Measurements from ENCODE around the gene TOB2.
"Not testable (repeated sequence)": the region's sequence is repeated elsewhere in the genome, so short reads cannot be mapped to it uniquely, and the experiment has no call there.

TOB2 gene

DNA sequence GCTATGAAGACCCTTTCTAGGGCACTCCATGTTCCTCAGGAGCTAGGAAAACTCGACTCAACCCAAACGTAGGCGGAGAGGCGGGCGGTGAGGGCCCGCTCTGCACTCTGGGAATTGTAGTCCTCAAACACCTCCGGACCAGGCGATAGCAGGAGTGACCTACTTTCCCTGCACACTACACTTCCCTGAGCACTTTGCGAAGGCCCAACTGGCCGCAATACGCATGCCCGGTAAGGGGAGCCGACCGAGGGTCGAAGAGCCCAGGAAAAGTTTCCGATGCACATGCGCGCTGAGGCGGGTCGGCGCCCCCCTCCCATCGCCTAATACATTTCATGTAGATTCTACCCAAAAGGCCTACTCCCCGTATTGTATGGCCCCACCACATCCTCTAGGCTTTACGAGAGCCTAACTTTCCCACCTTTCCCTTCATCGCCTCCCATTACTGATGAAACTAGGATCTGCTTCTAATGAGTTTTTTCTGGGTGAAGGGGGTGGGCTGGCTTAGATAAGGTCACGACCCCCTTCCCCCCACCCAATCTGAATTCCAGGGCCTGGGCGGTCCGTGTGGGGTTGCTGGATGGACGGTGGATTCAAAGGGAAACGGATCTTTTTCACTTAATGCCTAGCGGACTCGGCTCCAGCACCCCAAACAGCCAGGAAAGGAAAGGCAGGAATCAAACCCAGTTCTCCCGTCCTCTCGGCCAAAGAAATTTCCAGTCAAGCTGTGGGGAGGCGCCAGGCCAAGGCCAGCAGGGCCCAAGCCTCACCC is 2.1 kb downstream of the TOB2 start:
- H3K27me3 ChIP-seq (ENCODE audit: insufficient read depth, low read length), result no peaks in the 10 kb centered on the region
- no peaks in the 10 kb centered on the region for H3F3A ChIP-seq (ENCODE audit: insufficient read depth, low read length)
- peaks cover 21% of the 10 kb centered on the region; the same call in 1 of the 2 replicates for H3K36me3 ChIP-seq (ENCODE audit: insufficient read depth, low read length)
- no peaks in the 10 kb centered on the region for H3K9me3 ChIP-seq (ENCODE audit: low read length)
- peak overlapping the region; percentile 95 for H3K9ac ChIP-seq (ENCODE audit: low read length)
- peak overlapping the region; percentile 98 for H3K27ac ChIP-seq (ENCODE audit: low read depth, low read length, poor library complexity, severe bottlenecking)
- no peaks in the 10 kb centered on the region for H4K20me1 ChIP-seq (ENCODE audit: insufficient read depth, low read length)
- H3K79me2 ChIP-seq (ENCODE audit: insufficient read depth, low read length), result peaks cover 37% of the 10 kb centered on the region
- peak overlapping the region; percentile 92 for H3K4me2 ChIP-seq (ENCODE audit: low read length)
- H3K4me3 ChIP-seq (ENCODE audit: low read depth, low read length, poor library complexity, severe bottlenecking), result peak overlapping the region; percentile 87
- TF ChIP-seq EZH2 (IDR thresholded peaks at IDR 0.05; ENCODE audit: borderline replicate concordance, low read length), result no peak
- no peak overlapping the region for H2AFZ ChIP-seq (ENCODE audit: low read length)
- peaks cover 33% of the 10 kb centered on the region for H3K4me1 ChIP-seq (ENCODE audit: insufficient read depth, low read length, severe bottlenecking)
- H3K9me2 ChIP-seq (ENCODE audit: low read depth, low read length), result no peaks in the 10 kb centered on the region

DNA sequence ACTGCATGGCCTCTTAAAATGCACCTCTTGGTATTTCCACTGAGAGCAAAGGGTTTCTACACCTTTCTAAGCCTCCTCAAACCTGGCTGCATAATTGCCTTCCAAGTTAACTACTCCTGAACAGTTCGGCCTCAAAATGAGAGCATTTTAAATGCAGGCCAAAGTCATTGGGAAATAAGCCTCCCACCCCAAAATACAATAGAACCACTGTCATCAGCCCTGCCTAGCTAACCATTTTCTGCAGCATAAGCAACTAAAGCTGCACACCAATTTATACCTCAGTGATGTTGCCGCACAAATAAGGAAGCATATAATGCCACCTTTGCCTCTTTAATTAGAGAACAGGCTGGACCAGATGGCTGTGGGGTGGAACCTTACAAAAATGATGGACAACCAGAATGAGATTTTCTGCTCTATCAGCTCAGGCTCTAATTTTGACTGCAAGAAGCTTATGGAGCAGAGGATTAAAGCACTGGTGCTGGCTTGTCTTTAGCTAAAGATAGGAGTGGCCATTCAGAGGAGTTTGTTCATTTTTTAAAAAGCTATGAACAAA is 4.3 kb downstream of the TOB2 start:
- no peak for TF ChIP-seq EZH2 (IDR thresholded peaks at IDR 0.05; ENCODE audit: borderline replicate concordance, low read length)
- TF ChIP-seq, protein P1, sequence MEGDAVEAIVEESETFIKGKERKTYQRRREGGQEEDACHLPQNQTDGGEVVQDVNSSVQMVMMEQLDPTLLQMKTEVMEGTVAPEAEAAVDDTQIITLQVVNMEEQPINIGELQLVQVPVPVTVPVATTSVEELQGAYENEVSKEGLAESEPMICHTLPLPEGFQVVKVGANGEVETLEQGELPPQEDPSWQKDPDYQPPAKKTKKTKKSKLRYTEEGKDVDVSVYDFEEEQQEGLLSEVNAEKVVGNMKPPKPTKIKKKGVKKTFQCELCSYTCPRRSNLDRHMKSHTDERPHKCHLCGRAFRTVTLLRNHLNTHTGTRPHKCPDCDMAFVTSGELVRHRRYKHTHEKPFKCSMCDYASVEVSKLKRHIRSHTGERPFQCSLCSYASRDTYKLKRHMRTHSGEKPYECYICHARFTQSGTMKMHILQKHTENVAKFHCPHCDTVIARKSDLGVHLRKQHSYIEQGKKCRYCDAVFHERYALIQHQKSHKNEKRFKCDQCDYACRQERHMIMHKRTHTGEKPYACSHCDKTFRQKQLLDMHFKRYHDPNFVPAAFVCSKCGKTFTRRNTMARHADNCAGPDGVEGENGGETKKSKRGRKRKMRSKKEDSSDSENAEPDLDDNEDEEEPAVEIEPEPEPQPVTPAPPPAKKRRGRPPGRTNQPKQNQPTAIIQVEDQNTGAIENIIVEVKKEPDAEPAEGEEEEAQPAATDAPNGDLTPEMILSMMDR (IDR thresholded peaks at IDR 0.05; ENCODE audit: low read length), result no peak
- H3K4me1 ChIP-seq (ENCODE audit: insufficient read depth, low read length, severe bottlenecking), result peaks cover 27% of the 10 kb centered on the region
- H3K79me2 ChIP-seq (ENCODE audit: insufficient read depth, low read length), result peaks cover 37% of the 10 kb centered on the region
- H3K9ac ChIP-seq (ENCODE audit: low read length), result no peak overlapping the region
- H3K27ac ChIP-seq (ENCODE audit: low read depth, low read length, poor library complexity, severe bottlenecking), result no peak overlapping the region
- no peaks in the 10 kb centered on the region for H4K20me1 ChIP-seq (ENCODE audit: insufficient read depth, low read length)
- no peaks in the 10 kb centered on the region for H3K27me3 ChIP-seq (ENCODE audit: insufficient read depth, low read length)
- H3K36me3 ChIP-seq (ENCODE audit: insufficient read depth, low read length), result peaks cover 26% of the 10 kb centered on the region; the same call in 1 of the 2 replicates
- no peak overlapping the region for H2AFZ ChIP-seq (ENCODE audit: low read length)
- H3F3A ChIP-seq (ENCODE audit: insufficient read depth, low read length), result no peaks in the 10 kb centered on the region
- H3K4me3 ChIP-seq (ENCODE audit: low read depth, low read length, poor library complexity, severe bottlenecking), result no peak overlapping the region
- H3K4me2 ChIP-seq (ENCODE audit: low read length), result no peak overlapping the region
- no peaks in the 10 kb centered on the region for H3K9me2 ChIP-seq (ENCODE audit: low read depth, low read length)
- H3K9me3 ChIP-seq (ENCODE audit: low read length), result no peaks in the 10 kb centered on the region

DNA sequence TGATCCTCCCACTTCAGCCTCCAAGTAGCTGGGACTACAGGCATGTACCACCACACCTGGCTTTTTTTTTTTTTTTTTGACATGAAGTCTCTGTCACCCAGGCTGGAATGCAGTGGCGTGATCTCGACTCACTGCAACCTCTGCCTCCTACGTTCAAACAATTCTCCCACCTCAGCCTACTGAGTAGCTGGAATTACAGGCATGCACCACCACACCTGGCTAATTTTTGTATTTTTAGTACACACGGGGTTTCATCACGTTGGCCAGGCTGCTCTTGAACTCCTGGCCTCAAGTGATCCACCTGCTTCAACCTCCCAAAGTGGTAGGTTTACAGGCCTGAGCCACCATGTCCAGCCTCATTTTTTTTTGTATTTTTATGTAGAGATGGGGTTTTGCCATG is 6.1 kb downstream of the TOB2 start:
- H3F3A ChIP-seq (ENCODE audit: insufficient read depth, low read length); H3K9me2 ChIP-seq (ENCODE audit: low read depth, low read length); H3K9me3 ChIP-seq (ENCODE audit: low read length); H3K27ac ChIP-seq (ENCODE audit: low read depth, low read length, poor library complexity, severe bottlenecking); H3K9ac ChIP-seq (ENCODE audit: low read length); H3K4me3 ChIP-seq (ENCODE audit: low read depth, low read length, poor library complexity, severe bottlenecking); H4K20me1 ChIP-seq (ENCODE audit: insufficient read depth, low read length); H2AFZ ChIP-seq (ENCODE audit: low read length); H3K4me2 ChIP-seq (ENCODE audit: low read length); H3K27me3 ChIP-seq (ENCODE audit: insufficient read depth, low read length): not testable (repeated sequence)
- peaks cover 28% of the 10 kb centered on the region for H3K79me2 ChIP-seq (ENCODE audit: insufficient read depth, low read length)
- H3K36me3 ChIP-seq (ENCODE audit: insufficient read depth, low read length), result peaks cover 44% of the 10 kb centered on the region
- peaks cover 27% of the 10 kb centered on the region for H3K4me1 ChIP-seq (ENCODE audit: insufficient read depth, low read length, severe bottlenecking)

DNA sequence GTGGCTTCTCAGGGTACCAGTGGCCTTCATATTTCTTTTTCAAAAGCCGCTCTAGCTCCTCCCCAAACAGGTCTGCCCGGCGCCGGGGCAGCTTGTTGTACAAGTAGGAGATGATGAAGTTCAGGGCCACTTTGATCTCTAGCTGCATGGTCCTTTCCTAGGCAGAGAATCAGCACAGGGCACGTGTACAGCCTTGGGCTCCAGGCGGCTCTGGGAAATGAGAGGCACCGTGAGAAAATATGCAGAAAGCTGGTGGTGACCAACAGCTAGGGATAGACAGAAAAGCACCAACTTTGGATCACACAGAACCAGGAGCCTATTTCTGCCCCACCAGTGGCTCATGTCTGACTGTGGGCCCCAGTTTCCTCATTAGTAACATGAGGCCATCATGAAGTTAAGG is 9.4 kb downstream of the TOB2 start:
- no peak overlapping the region for H3K27ac ChIP-seq (ENCODE audit: low read depth, low read length, poor library complexity, severe bottlenecking)

More for the DNA sequence above, 9.4 kb downstream of the TOB2 start:
- TF ChIP-seq EZH2 (IDR thresholded peaks at IDR 0.05; ENCODE audit: borderline replicate concordance, low read length), result no peak
- TF ChIP-seq, protein P1 (IDR thresholded peaks at IDR 0.05; ENCODE audit: low read length), result no peak
- H3K4me2 ChIP-seq (ENCODE audit: low read length), result no peak overlapping the region
- no peaks in the 10 kb centered on the region for H4K20me1 ChIP-seq (ENCODE audit: insufficient read depth, low read length)
- no peak overlapping the region for H3K4me3 ChIP-seq (ENCODE audit: low read depth, low read length, poor library complexity, severe bottlenecking)
- H3K4me1 ChIP-seq (ENCODE audit: insufficient read depth, low read length, severe bottlenecking), result peaks cover 9% of the 10 kb centered on the region
- H3F3A ChIP-seq (ENCODE audit: insufficient read depth, low read length), result no peaks in the 10 kb centered on the region
- peaks cover 5% of the 10 kb centered on the region; the same call in 1 of the 2 replicates for H3K79me2 ChIP-seq (ENCODE audit: insufficient read depth, low read length)
- H3K9me2 ChIP-seq (ENCODE audit: low read depth, low read length), result no peaks in the 10 kb centered on the region
- no peaks in the 10 kb centered on the region for H3K9me3 ChIP-seq (ENCODE audit: low read length)
- H3K36me3 ChIP-seq (ENCODE audit: insufficient read depth, low read length), result peaks cover 56% of the 10 kb centered on the region
- no peak overlapping the region for H2AFZ ChIP-seq (ENCODE audit: low read length)
- H3K27me3 ChIP-seq (ENCODE audit: insufficient read depth, low read length), result no peaks in the 10 kb centered on the region
- no peak overlapping the region for H3K9ac ChIP-seq (ENCODE audit: low read length)

All from OCI-LY1 (cell line).